ENCODE data around the gene ARHGAP26.
A peak's percentile ranks its signal among the peaks of the same experiment; 100 is the strongest.

Gene ARHGAP26

DNA sequence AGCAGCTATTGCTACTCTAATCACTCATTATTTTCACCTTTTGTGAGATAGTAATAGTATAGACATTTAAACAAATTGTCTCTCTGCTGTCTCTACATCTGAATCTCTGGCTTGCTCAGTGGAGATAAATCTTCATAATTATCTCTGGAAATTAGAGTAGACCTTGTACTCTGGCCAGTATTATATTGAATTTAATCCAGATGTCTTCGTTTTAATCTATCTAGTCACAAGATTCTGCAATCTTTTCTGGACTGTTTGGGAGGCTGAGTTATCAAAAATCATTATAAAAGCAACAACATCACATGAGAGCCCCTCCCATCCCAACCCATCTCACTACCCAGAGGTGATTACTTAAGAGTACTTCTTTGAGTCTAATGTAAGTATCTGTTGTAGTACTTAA, 19.0 kb downstream of the ARHGAP26 start:
- no peak for DNase-seq

DNA sequence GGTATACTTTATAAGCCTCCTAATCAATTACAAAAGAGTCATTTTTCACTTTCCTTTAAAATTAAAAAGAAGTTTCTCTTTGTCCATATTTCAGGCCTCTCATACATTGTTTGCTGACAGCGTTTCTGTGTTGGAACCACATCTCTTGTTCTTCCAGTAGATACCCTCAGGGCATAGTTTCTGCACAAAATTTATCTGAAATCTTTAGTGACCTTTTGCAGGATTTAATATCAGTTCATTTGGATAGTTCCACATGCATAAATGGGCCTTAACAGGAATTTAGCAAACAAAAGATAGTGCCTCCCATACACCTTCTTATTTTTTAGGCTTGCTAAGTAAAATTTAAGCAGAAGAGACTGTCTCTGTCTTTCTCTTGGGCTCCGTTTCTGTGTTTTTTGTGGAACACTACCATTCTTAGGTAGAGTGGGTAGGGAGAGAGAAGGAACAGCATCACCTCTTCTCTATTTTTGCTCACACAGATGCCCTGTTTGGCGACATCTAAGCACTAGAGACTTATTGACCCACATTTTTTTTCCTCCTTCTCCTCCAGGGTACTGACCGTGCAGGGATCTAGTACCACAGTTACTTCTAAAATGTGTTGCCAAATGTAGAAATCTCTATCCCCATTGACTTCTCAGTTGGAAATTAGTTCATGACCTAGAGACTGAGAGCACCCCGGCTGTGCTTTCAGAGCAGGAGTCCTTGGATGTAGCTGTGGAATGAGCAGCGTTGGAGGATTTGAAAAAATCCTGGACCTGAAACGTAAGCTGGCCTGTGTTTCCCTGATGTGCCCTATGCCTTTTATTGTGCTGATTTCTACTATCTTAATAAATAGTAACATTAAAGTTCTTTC, 22.1 kb downstream of the ARHGAP26 start:
- no peak for DNase-seq

DNA sequence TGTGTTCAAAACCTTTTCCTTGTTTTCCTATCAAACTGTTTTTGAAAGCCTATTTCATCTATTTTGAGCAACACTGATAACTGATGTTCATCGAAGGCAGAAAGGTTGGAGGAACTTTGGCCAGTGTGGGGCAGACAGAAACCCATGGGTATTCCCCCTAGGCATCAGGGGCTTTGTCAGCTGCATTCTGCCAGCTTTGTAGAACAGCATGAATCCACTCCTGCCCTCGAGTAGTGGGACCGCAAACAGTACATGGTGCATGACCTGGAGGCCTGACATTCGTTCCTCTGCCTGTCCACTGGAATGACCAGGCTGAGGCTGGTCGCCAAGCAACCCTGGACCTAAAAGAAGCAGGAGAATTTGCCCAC, 22.7 kb downstream of the ARHGAP26 start:
- no peak for DNase-seq

DNA sequence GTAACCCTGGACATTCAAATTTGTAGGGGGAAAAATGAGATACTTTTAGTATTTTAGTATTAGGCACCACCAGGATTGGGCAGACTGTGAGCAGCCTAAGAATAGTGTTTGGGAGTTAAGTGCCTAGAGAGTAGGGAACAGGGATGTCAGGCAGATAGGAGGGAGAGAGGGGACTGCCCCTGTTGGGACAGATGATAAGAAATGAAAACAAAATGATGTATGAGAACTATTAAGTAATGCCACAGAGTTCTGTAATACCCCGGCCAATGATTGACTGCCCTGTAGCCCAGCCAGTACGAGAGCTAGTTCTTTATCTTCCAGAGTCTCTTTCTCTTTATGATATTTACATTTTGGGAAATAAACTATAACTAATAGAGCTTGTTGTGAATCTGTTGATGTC, 24.4 kb downstream of the ARHGAP26 start:
- peak; percentile 77 for DNase-seq

- peak; percentile 91 for DNase-seq
These were observed 25.1 kb downstream of the ARHGAP26 start for GRCh38 chr5:142795251-142795650.

GRCh38 chr5:142796492-142797109, 26.4 kb downstream of the ARHGAP26 start:
- DNase-seq, result no peak

DNA sequence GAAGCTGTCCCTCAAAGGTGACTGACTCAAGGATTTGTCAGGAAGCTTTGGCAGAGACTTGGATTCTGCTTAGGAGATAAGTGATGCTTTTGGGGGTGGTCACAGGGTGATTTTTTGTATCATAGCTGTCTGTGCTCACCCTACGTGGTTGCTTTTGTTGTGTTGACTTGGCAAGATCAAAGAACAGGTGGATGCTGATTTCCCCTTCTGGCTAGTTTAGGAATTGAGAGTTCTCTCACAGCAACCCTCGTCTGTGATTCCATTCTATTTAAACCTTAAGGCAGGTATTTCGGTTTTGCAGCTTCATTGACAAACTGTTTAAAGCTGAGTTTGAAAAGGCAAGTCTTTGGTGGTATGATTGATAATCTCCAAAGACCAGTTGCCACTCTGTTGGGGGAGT, 27.2 kb downstream of the ARHGAP26 start:
- no peak for DNase-seq

- DNase-seq, result peak; percentile 97
These were observed 28.1 kb downstream of the ARHGAP26 start for GRCh38 chr5:142798099-142798770.

GRCh38 chr5:142800776-142801494, 30.8 kb downstream of the ARHGAP26 start:
- no peak for DNase-seq

DNA sequence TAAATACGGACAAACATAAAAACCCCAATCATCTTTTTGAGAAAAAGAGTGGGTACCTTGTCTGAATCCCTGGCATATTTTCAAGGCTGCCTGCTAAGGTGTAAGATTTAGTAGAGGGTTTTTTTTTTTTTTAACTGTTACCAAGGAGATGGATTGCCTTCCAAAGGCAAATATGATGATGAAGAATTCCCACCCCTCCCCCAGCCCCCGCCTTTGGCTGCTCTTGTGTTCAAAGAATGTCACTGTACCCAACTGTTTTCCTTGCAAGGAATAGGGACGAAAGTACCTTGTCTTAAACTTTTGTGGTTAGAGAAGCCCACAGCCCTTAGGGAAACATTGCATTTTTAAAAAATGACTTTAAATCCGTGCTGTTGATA, 31.3 kb downstream of the ARHGAP26 start:
- no peak for DNase-seq

GRCh38 chr5:142803428-142804125, 33.4 kb downstream of the ARHGAP26 start:
- DNase-seq, result peak; percentile 95

GRCh38 chr5:142805339-142805738, 35.2 kb downstream of the ARHGAP26 start:
- DNase-seq, result no peak

GRCh38 chr5:142806841-142807267, 36.7 kb downstream of the ARHGAP26 start:
- DNase-seq, result no peak

- peak; percentile 68 for DNase-seq
These were observed 37.3 kb downstream of the ARHGAP26 start for GRCh38 chr5:142807372-142807911.

GRCh38 chr5:142808878-142809598, 38.9 kb downstream of the ARHGAP26 start:
- no peak for DNase-seq

DNA sequence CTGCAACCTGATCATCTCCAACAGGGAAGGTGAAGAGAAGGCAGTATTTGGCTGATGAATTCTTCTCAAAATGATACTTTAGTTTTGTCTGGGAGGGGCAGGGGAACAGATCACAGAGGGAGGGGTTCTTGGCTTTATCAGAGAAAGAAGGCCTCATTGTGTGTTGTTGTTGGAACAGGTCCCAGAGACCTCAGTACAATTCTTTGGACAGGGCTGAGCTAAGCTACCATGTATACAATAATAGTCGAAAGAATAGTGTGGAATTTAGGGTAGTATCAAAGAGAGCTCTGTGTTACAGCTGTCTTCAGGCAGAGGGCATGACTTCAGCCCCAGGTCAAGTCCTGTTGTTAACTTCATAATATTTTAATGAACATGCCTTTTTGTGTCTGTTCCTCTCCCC, 39.9 kb downstream of the ARHGAP26 start:
- DNase-seq, result no peak

- no peak for DNase-seq
These were observed 40.6 kb downstream of the ARHGAP26 start for GRCh38 chr5:142810743-142811290.

- no peak for DNase-seq
These were observed 41.8 kb downstream of the ARHGAP26 start for GRCh38 chr5:142811866-142812557.

DNA sequence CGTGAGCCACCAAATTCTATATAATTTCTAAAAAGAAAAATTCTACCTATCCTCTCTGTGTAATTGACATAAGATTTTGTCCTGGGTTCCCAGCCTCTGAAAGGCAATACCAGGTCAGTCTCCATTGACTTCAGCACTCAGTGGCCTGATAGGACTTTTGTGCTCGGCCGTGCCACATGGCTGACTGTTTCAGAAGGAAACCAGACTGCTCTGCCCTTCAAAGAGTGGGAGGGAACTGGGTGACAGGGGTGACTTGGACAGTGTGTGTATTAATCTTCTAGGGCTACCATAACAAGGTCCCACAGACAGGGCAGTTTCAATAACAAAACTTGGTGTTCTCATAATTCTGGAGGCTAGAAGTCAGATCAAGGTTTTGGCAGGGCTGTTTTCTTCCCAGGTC, 43.0 kb downstream of the ARHGAP26 start:
- DNase-seq, result peak; percentile 53

DNA sequence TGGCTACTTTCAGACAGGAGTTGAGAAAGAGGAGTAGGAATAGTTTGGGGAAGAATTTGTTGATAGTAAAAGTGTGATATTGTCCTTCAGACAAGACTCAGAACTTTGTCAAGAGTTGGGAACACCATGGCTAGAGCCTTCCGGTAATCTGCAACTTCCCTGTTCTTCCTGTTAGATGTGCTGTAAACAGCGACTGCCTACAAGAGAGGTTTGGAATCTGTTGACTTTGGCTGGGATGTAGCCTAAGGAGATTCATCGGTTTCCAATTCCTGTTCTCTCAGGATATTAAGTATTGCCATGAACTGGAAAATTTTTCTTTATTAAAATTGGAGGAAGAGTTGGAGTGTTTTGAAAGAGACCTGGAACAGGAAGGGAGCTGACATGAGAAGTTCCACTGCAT, 43.9 kb downstream of the ARHGAP26 start:
- DNase-seq, result no peak

DNA sequence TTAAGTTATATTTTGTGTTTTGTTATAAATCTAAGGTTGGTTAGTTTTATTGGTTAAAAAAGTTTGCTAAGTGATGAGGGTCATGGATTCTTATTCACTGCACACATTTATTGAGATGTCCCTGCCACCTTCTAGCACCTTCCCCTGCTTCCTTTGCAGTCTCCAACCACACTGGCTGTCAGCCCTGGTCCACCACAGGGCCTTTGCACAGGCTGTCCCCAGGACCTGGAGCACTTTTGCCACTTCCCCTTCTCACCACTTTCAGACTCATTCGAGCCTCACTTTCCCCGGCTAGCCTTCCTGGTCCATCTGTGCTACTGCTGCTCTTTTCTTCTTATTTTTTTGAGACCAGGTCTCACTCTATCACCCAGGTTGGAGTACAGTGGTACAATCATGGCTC, 45.3 kb downstream of the ARHGAP26 start:
- no peak for DNase-seq
